ENCODE measurements around the gene ASTN2. TPM values are rescaled to one million over a fixed set of nuclear protein-coding genes. Genes with fewer than 3 reads are reported as not detected.

Gene ASTN2
- total and polyA plus RNA-seq, 10 of the 15 experiments (the other 5 are each of a cell fraction or from before 2014, with no cell fraction given): 1.4 to 15.7 (median 7.0) TPM

DNA sequence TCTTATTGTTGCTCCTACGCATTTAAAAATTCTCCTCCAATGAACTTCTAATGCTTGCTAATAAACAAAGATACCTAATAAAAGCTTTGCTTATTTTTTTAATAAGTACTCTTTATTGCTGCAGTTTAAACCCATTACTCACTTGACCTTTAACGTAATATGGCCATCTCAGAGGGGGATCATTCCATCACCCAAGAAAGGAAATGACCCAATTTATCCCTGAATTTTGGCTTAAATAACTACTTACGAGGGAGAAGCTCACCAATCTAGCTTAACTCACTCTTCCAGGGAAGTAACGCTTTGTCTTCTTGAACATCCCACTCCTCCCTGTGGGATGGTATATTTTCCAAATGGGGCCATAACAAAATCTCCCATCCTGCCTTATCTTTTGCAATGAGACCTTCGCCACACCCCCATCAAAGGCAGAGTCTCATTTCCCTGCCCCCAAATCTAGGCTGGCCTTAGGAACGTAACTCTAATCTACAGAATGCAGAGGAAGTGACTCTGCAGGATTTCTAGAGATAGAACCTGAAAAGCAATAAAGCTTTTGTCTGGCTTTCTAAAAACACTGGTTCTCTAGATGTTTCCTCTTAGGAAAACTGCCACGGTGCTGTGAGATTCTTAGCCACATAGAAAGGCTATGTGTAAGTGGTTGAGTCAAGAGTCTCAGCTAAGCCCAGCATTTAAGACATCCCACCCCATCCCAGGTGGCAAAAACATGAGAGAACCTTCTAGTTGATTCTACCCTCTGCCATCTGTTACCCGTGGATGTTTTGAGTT is 310.0 kb downstream of the ASTN2 start:
- Histone ChIP-seq H3K9me3 (replicated peaks; ENCODE audit: control insufficient read depth, insufficient read depth, low read length) (no peaks in the 10 kb centered on the region), H3K27ac (ENCODE audit: control insufficient read depth, insufficient read depth) (no peak overlapping the region), H3K36me3 (ENCODE audit: control insufficient read depth in 2 of 2, insufficient read depth in 2 of 2, low read length in 1 of 2) (no peaks in the 10 kb centered on the region), H3K79me2 (ENCODE audit: control insufficient read depth, insufficient read depth, low read length) (no peaks in the 10 kb centered on the region), H2AFZ (ENCODE audit: control insufficient read depth, low read depth, low read length) (no peak overlapping the region), H3K4me1 (ENCODE audit: control insufficient read depth, insufficient read depth, low read length) (no peaks in the 10 kb centered on the region), H3K9ac (ENCODE audit: control insufficient read depth, insufficient read depth, low read length) (no peak overlapping the region), H3K4me3 (no peak overlapping the region), H3K4me2 (ENCODE audit: control insufficient read depth, insufficient read depth) (no peak overlapping the region), H4K20me1 (ENCODE audit: control insufficient read depth, insufficient read depth) (no peaks in the 10 kb centered on the region), H3K27me3 (replicated peaks in 1 of 2; ENCODE audit: control insufficient read depth in 2 of 2, insufficient read depth in 2 of 2, low read length in 1 of 2) (no peaks in the 10 kb centered on the region; a peak in 1 of 4 replicates)
- CTCF ChIA-PET: interaction anchor here (1.1 kb wide), 1 partner anchor 9 kb away, joined by 3 read pairs; no protein-coding TSS in a partner anchor
- no peak for DNase-seq (ENCODE audit: low read depth, low spot score)
- SMC1A ChIA-PET (ENCODE audit: uncharacterized antibody, unreplicated experiment): interaction anchor here (0.8 kb wide), 1 partner anchor 9 kb away, joined by 4 read pairs; no protein-coding TSS in a partner anchor
- in situ Hi-C loops (cut with MboI) (no loop called here), intact Hi-C loops (cut with micrococcal nuclease; ENCODE audit: unreplicated experiment) (no loop called here)
- BruUV-seq (replicated peaks): no TSS peak
- ATAC-seq: no peak
- 22% methylated on average over 8 of the region's 8 CpGs for WGBS (ENCODE audit: insufficient coverage, insufficient replicate concordance, low lambda C conversion rate, missing lambda C conversion rate)
- POLR2A ChIA-PET: no interaction called here
- no peak for FAIRE-seq
- RAD21 ChIA-PET (ENCODE audit: unreplicated experiment): no interaction called here
- TF ChIP-seq ETV6 (conservative IDR thresholded peaks at IDR 0.05 in 1 of 2, IDR thresholded peaks at IDR 0.05 in 1 of 2; ENCODE audit: borderline replicate concordance in 1 of 2, low read depth in 1 of 2) (no peak), FOXM1 (IDR thresholded peaks at IDR 0.05; ENCODE audit: low read depth, low read length) (no peak), ZBTB4 (CRISPR knock-in tag; IDR thresholded peaks at IDR 0.05) (no peak), CHD4 (IDR thresholded peaks at IDR 0.05) (no peak), RUNX3 (IDR thresholded peaks at IDR 0.05; ENCODE audit: low read length) (no peak), E2F8 (IDR thresholded peaks at IDR 0.05; ENCODE audit: low read depth, partially characterized antibody) (no peak), POLR2AphosphoS5 (IDR thresholded peaks at IDR 0.05; ENCODE audit: low read length) (no peak)
- TF ChIP-seq, protein P1, sequence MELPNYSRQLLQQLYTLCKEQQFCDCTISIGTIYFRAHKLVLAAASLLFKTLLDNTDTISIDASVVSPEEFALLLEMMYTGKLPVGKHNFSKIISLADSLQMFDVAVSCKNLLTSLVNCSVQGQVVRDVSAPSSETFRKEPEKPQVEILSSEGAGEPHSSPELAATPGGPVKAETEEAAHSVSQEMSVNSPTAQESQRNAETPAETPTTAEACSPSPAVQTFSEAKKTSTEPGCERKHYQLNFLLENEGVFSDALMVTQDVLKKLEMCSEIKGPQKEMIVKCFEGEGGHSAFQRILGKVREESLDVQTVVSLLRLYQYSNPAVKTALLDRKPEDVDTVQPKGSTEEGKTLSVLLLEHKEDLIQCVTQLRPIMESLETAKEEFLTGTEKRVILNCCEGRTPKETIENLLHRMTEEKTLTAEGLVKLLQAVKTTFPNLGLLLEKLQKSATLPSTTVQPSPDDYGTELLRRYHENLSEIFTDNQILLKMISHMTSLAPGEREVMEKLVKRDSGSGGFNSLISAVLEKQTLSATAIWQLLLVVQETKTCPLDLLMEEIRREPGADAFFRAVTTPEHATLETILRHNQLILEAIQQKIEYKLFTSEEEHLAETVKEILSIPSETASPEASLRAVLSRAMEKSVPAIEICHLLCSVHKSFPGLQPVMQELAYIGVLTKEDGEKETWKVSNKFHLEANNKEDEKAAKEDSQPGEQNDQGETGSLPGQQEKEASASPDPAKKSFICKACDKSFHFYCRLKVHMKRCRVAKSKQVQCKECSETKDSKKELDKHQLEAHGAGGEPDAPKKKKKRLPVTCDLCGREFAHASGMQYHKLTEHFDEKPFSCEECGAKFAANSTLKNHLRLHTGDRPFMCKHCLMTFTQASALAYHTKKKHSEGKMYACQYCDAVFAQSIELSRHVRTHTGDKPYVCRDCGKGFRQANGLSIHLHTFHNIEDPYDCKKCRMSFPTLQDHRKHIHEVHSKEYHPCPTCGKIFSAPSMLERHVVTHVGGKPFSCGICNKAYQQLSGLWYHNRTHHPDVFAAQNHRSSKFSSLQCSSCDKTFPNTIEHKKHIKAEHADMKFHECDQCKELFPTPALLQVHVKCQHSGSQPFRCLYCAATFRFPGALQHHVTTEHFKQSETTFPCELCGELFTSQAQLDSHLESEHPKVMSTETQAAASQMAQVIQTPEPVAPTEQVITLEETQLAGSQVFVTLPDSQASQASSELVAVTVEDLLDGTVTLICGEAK (IDR thresholded peaks at IDR 0.05; ENCODE audit: borderline replicate concordance): no peak
- TF ChIP-seq, protein P2, sequence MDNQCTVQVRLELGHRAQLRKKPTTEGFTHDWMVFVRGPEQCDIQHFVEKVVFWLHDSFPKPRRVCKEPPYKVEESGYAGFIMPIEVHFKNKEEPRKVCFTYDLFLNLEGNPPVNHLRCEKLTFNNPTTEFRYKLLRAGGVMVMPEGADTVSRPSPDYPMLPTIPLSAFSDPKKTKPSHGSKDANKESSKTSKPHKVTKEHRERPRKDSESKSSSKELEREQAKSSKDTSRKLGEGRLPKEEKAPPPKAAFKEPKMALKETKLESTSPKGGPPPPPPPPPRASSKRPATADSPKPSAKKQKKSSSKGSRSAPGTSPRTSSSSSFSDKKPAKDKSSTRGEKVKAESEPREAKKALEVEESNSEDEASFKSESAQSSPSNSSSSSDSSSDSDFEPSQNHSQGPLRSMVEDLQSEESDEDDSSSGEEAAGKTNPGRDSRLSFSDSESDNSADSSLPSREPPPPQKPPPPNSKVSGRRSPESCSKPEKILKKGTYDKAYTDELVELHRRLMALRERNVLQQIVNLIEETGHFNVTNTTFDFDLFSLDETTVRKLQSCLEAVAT (IDR thresholded peaks at IDR 0.05): no peak
